ENCODE results near the gene OSBPL10.
"Not testable (repeated sequence)": the region's sequence is repeated elsewhere in the genome, so short reads cannot be mapped to it uniquely, and the experiment has no call there.

OSBPL10 gene

DNA sequence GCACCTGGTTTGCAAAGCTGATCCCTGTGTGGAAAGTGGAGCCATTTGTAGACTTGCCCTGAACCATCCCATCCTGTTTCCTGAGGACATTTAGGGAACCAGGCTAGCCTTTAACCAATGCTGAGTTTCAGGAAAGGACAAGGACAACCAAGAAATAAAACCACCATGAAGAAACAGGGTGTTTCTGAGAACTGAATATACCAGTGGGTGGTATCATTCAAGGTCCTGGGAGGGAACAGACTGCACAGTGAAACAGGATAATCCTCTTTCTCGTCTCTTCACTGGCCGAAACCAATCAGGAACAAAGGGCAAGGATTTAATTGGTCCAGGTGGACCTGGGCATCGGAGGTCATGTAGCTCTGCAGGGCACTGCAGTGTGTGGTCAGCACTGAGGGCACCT, 22.3 kb upstream of the OSBPL10 start:
- no peaks in the 10 kb centered on the region for H3K9me3 ChIP-seq (ENCODE audit: low read length)
- H3K4me1 ChIP-seq (ENCODE audit: insufficient read depth, low read length), result no peaks in the 10 kb centered on the region
- H3K4me3 ChIP-seq (ENCODE audit: low read length), result no peak overlapping the region
- no peaks in the 10 kb centered on the region for H3K36me3 ChIP-seq (ENCODE audit: insufficient read depth, low read length)
- no peak overlapping the region for H2AFZ ChIP-seq (ENCODE audit: low read depth, low read length)
- H3K27me3 ChIP-seq (ENCODE audit: insufficient read depth, low read length), result no peaks in the 10 kb centered on the region

DNA sequence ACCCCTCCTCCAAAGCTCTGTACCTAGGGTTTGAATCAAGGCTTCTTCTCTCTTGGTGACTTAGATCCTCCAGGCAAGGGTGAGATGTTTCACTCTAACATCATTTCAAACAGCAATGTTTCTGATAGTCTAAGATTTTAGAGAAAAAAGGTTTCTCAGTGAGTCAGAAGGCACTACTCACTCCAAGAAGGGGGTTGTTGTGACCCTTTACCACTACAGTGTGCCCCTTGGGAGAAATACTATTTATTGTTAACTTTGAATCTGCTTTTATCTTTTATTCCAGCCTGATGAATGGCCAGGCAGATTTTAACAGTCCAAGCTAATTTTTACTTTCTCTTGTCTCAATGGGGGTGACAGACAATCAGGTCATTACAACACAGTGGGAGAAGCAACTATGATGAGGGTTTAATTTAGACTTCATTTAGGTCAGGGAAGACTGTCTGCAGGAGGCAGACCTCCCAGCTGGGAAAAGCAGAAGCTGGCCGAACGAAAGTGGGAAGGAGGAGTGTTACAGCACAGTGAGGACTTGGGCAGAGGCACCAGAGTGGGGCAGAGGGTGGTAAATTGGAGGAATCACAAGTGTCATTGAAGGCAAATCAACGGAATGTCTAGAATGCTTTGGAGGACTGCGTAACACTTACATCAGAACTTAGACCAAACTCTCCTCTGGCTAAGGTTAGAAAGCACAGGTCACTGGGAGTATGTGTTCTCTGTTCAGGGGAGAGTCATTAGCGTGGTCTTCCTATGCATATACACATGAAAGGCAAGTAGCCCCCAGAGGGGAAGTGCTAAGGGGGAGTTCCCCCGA, 21.7 kb upstream of the OSBPL10 start:
- no peaks in the 10 kb centered on the region for H3K4me1 ChIP-seq (ENCODE audit: insufficient read depth, low read length)
- no peak overlapping the region for H3K4me3 ChIP-seq (ENCODE audit: low read length)
- H3K9me3 ChIP-seq (ENCODE audit: low read length), result no peaks in the 10 kb centered on the region
- no peak overlapping the region for H2AFZ ChIP-seq (ENCODE audit: low read depth, low read length)
- no peaks in the 10 kb centered on the region for H3K27me3 ChIP-seq (ENCODE audit: insufficient read depth, low read length)
- H3K36me3 ChIP-seq (ENCODE audit: insufficient read depth, low read length), result no peaks in the 10 kb centered on the region

DNA sequence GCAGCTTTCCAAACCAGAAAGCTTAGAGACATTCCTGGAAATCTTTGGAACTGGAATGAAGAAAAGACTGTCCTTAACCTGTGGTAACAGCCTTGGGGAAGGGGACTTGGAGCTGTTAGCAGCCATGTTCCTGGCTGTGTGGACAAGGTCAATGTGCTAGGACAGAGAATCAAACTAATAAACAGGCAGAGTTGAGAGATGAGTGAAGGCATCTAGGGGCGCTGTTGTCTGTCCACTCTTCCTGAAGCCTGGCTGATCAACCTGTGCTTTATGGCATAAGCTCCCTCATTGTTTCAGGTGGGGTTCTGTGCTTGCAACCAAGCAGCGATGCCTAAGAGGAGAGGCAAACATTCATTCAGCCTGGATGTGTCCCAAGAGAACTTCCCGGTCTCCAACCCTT, 19.8 kb upstream of the OSBPL10 start:
- Histone ChIP-seq H3K4me1 (ENCODE audit: insufficient read depth, low read length) (no peaks in the 10 kb centered on the region), H3K9me3 (ENCODE audit: low read length) (no peaks in the 10 kb centered on the region), H3K27me3 (ENCODE audit: insufficient read depth, low read length) (no peaks in the 10 kb centered on the region), H3K4me3 (ENCODE audit: low read length) (no peak overlapping the region), H2AFZ (ENCODE audit: low read depth, low read length) (no peak overlapping the region), H3K36me3 (ENCODE audit: insufficient read depth, low read length) (no peaks in the 10 kb centered on the region)

DNA sequence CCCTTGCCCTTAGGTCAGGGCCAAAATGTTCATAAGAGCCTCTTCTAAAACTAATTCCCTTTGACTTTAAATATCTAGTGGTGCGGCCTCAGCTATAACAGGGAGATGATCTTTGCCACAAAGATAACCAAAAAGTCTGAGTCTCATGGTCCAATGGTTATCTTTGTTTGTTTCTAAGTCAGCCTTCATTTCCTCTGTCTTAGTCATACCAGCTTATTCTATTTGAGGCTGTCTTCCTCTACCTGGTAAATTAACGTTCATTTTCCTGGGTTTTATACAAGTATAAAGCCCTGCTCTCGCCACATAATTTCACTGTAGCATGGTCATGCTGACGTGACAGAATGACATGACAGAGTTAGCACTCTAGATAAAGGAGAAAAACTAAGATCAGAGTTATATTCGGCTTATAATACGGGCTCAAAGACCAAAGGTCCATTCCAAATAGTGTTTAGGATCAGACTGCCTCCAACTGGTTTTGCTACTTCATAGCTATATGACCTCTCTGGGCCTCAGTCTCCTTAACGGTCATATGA, 18.9 kb upstream of the OSBPL10 start:
- H3K4me3 ChIP-seq (ENCODE audit: low read length), result no peak overlapping the region
- no peaks in the 10 kb centered on the region for H3K4me1 ChIP-seq (ENCODE audit: insufficient read depth, low read length)
- H3K36me3 ChIP-seq (ENCODE audit: insufficient read depth, low read length), result no peaks in the 10 kb centered on the region
- H3K27me3 ChIP-seq (ENCODE audit: insufficient read depth, low read length), result no peaks in the 10 kb centered on the region
- H3K9me3 ChIP-seq (ENCODE audit: low read length), result no peaks in the 10 kb centered on the region
- no peak overlapping the region for H2AFZ ChIP-seq (ENCODE audit: low read depth, low read length)

DNA sequence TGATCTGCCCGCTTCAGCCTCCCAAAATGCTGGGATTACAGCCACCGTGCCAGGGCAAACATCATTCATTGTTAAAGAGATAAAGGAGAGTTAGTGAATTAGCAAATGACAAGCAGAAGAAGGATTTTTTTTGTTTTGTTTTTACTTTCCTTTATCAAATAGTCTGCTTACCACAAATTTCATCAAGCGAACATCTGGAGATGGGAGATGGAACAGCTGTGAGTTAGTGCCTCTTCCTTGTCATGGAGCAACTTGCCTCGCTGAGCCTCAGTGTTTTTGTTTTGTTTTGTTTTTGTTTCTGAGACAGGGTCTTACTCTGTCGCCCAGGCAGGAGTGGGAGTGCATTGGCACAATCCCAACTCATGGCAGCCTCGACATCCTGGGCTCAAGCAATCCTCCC, 16.4 kb upstream of the OSBPL10 start:
- H3K27me3 ChIP-seq (ENCODE audit: insufficient read depth, low read length), result no peaks in the 10 kb centered on the region
- no peak overlapping the region for H2AFZ ChIP-seq (ENCODE audit: low read depth, low read length)
- H3K36me3 ChIP-seq (ENCODE audit: insufficient read depth, low read length), result no peaks in the 10 kb centered on the region
- no peaks in the 10 kb centered on the region for H3K4me1 ChIP-seq (ENCODE audit: insufficient read depth, low read length)
- no peak overlapping the region for H3K4me3 ChIP-seq (ENCODE audit: low read length)
- H3K9me3 ChIP-seq (ENCODE audit: low read length), result no peaks in the 10 kb centered on the region

DNA sequence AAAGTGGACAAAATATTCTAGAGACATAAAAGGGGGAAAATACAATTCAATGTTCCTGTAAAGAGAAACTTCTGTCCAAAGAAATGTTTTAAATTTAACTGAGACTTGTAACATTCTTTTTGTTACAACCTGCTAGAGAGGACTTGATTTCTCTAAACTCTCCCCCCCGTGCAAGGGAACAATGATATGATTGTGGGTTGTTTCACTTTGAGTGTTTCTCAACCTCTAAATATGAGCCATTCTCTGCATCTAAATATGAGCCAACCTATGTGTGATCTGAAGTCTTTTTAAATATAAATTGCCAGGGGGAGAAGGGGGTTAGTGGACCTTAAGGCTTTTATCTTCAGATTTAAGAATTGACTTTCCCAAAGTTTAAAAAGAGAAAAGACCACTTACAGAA, 15.1 kb upstream of the OSBPL10 start:
- H3K27me3 ChIP-seq (ENCODE audit: insufficient read depth, low read length), result no peaks in the 10 kb centered on the region
- no peaks in the 10 kb centered on the region for H3K9me3 ChIP-seq (ENCODE audit: low read length)

DNA sequence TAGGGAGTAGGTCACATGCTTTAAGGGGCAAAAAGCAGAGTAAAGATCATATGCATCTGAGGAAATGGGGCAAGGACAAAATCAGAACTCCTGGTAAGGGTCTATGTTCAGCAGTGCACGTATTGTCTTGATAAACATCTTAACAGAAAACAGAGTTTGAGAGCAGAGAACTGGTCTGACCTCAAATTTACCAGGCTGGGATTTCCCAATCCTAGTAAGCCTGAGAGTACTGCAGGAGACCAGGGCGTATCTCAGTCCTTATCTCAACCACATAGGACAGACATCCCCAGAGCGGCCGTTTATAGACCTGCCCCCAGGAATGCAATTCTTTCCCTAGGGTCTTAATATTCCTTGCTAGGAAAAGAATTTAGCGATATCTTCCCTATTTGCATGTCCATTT, 14.0 kb upstream of the OSBPL10 start:
- H3K27me3 ChIP-seq (ENCODE audit: insufficient read depth, low read length), result not testable (repeated sequence)

More for the DNA sequence above, 15.1 kb upstream of the OSBPL10 start:
- Histone ChIP-seq H3K4me3 (ENCODE audit: low read length) (no peak overlapping the region), H3K36me3 (ENCODE audit: insufficient read depth, low read length) (no peaks in the 10 kb centered on the region), H2AFZ (ENCODE audit: low read depth, low read length) (no peak overlapping the region), H3K4me1 (ENCODE audit: insufficient read depth, low read length) (no peaks in the 10 kb centered on the region)

DNA sequence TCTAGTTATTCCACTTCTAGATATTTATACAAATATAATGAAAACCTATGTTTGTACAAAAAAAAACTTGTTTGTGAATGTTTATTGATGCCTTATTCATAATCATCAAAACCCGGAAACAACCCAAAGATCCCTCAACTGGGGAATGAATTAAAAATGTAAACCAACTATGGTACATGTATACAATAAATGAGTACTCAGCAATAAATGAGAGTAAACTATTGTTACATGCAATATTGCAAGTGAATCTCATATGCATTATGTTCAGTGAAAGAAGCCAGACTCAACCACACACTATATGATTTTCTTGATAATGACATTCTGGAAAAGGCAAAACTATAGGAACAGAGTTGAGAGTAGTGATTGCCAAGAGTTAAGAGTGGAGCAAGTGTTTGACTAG, 12.8 kb upstream of the OSBPL10 start:
- H3K4me3 ChIP-seq (ENCODE audit: low read length), result no peak overlapping the region
- no peaks in the 10 kb centered on the region for H3K4me1 ChIP-seq (ENCODE audit: insufficient read depth, low read length)
- H3K36me3 ChIP-seq (ENCODE audit: insufficient read depth, low read length), result no peaks in the 10 kb centered on the region
- H3K9me3 ChIP-seq (ENCODE audit: low read length), result peaks cover under 1% of the 10 kb centered on the region
- no peak overlapping the region for H2AFZ ChIP-seq (ENCODE audit: low read depth, low read length)
- no peaks in the 10 kb centered on the region for H3K27me3 ChIP-seq (ENCODE audit: insufficient read depth, low read length)

More for the DNA sequence above, 14.0 kb upstream of the OSBPL10 start:
- H3K4me1 ChIP-seq (ENCODE audit: insufficient read depth, low read length); H3K9me3 ChIP-seq (ENCODE audit: low read length); H3K36me3 ChIP-seq (ENCODE audit: insufficient read depth, low read length); H2AFZ ChIP-seq (ENCODE audit: low read depth, low read length); H3K4me3 ChIP-seq (ENCODE audit: low read length): not testable (repeated sequence)

DNA sequence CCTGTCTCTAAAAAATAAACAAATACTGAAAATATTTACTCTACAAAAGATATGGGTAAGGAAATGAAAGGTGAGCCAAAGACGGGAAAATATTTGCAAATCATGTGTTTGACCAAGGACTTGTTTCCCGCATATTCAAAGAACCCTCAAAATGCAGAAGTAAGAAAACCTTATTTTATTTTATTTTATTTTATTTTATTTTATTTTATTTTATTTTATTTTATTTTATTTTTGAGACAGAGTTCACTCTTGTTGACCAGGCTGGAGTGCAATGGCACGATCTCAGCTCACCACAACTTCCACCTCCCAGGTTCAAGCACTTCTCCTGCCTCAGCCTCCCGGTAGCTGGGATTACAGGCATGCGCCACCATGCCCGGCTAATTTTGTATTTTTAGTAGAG, 11.9 kb upstream of the OSBPL10 start:
- H3K4me3 ChIP-seq (ENCODE audit: low read length); H2AFZ ChIP-seq (ENCODE audit: low read depth, low read length); H3K36me3 ChIP-seq (ENCODE audit: insufficient read depth, low read length); H3K9me3 ChIP-seq (ENCODE audit: low read length); H3K4me1 ChIP-seq (ENCODE audit: insufficient read depth, low read length); H3K27me3 ChIP-seq (ENCODE audit: insufficient read depth, low read length): not testable (repeated sequence)

DNA sequence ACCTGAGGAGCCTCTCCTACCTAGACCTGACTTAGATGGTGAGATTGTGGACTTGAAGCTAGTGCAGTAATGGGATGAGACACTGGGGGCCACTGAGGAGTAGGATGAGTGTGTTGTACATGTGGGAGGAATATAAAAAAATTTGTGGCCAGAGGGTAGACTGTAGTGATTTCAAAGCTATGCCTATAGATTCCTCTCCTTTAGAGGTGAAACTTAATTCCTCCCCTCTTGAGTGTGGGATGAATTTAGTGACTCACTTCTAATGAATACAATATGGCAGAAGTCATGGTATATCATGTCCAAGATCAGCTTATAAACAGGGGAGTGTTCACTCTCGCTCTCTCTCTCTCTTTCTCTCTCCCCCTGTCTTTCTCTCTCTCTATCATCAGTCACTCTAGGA, 7.2 kb upstream of the OSBPL10 start:
- H3K4me1 ChIP-seq (ENCODE audit: insufficient read depth, low read length), result no peaks in the 10 kb centered on the region
- no peak overlapping the region for H3K4me3 ChIP-seq (ENCODE audit: low read length)
- no peaks in the 10 kb centered on the region for H3K36me3 ChIP-seq (ENCODE audit: insufficient read depth, low read length)
- H3K27me3 ChIP-seq (ENCODE audit: insufficient read depth, low read length), result no peaks in the 10 kb centered on the region
- H3K9me3 ChIP-seq (ENCODE audit: low read length), result peaks cover 3% of the 10 kb centered on the region
- H2AFZ ChIP-seq (ENCODE audit: low read depth, low read length), result no peak overlapping the region

DNA sequence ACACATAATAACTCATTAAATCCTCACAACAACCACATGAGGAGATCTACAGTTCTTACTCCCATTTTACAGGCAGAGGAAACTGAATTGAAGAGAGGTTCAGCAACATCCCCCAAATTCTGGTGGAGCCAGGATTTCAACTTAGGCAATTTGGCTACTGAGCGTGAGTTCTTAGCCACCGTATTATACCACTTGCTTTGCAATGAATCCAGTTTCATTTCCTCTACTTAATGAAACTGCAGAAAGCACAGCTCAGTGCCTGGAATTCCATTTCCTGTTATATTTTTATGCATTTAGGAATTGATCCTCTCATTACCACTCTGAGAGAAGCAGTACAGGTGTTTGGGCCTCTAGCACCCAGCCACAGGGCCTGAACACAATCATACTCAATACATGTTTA, 4.8 kb upstream of the OSBPL10 start:
- Histone ChIP-seq H3K4me1 (ENCODE audit: insufficient read depth, low read length) (peaks cover 5% of the 10 kb centered on the region), H3K27me3 (ENCODE audit: insufficient read depth, low read length) (peaks cover 13% of the 10 kb centered on the region), H3K36me3 (ENCODE audit: insufficient read depth, low read length) (no peaks in the 10 kb centered on the region), H3K9me3 (ENCODE audit: low read length) (peaks cover 3% of the 10 kb centered on the region), H2AFZ (ENCODE audit: low read depth, low read length) (no peak overlapping the region), H3K4me3 (ENCODE audit: low read length) (no peak overlapping the region)

DNA sequence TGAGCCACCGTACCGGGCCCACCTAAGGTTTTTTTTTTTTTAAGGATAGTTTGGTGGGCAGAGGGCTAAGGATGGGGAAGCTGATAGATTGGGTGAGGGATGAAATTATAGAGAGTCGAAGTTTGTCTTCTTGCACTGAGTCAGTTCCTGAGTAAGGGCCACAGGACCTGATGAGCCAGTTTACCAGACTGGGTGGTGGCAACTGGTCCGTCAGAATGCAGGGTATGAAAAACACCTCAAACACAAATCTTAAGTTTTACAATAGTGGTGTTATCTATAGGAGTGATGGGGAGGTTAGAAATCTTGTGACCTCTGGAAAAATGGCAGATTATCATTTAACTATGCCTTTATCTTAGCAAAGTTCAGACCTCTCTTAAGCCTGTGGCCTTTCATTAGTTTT, 3.3 kb upstream of the OSBPL10 start:
- H2AFZ ChIP-seq (ENCODE audit: low read depth, low read length), result no peak overlapping the region
- H3K36me3 ChIP-seq (ENCODE audit: insufficient read depth, low read length), result no peaks in the 10 kb centered on the region
- no peak overlapping the region for H3K4me3 ChIP-seq (ENCODE audit: low read length)
- peaks cover 12% of the 10 kb centered on the region for H3K4me1 ChIP-seq (ENCODE audit: insufficient read depth, low read length)
- peaks cover 23% of the 10 kb centered on the region for H3K27me3 ChIP-seq (ENCODE audit: insufficient read depth, low read length)
- peaks cover 3% of the 10 kb centered on the region for H3K9me3 ChIP-seq (ENCODE audit: low read length)

DNA sequence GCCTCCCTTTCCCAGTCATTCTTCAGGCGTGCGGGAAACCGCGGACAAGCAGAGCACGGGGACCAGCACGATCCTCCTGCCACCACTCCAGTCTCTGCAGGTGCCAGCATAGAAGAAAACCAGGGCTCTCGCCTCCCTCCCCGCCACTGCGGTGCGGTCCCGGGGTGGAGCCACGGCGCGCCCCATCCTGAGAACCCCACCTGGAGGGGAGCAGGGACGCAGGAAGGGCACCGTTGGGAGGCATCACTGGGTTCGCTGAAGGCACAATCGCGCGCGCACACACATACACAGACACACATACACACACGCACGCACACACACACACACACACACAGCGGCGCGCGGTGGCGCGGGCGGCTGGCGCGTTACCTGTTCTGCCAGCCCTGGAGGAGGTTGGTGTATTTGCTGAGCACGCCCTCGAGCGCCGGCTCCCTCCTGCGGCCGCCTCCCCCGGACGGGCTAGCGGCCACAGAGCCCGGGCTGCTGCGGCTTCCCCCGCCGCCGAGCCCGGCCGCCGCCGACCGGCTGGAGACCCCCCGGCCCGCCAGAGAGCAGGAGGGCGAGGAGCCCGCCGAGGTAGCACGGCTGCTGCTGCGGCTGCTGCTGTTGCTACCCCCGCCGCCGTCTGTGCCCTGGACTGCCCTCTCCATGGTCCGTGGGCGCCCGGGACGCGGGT, 394 bp downstream of the OSBPL10 start:
- Histone ChIP-seq H3K27me3 (ENCODE audit: insufficient read depth, low read length) (peaks cover 27% of the 10 kb centered on the region), H3K36me3 (ENCODE audit: insufficient read depth, low read length) (no peaks in the 10 kb centered on the region), H2AFZ (ENCODE audit: low read depth, low read length) (peak overlapping the region; percentile 98), H3K9me3 (ENCODE audit: low read length) (no peaks in the 10 kb centered on the region), H3K4me1 (ENCODE audit: insufficient read depth, low read length) (peaks cover 12% of the 10 kb centered on the region), H3K4me3 (ENCODE audit: low read length) (peak overlapping the region; percentile 51)
